Activated naive CD8-positive, alpha-beta T cell treated with anti-CD3 and anti-CD28 coated beads, Interleukin-2, amount 10 ng/mL, durations not matched to agents 7 days and 5 days (primary cell): Measurements from ENCODE around the gene TMTC1. TPM values are rescaled to one million over a fixed set of nuclear protein-coding genes. Genes with fewer than 3 reads are reported as not detected.

Experiments
- ATAC-seq: fragments of 150-1000 bp; cut with Tn5 transposase; one replicate; pipeline ENCODE4 v1.10.0; 2021; ENCODE audit warnings: low read depth, moderate library complexity
- POLR2A ChIA-PET: fragments of 350-600 bp; sonication (Branson Sonifier 250); formaldehyde crosslinking; loops from one replicate; lab custom pipeline; 2021; ENCODE audit warnings: antibody characterized with exemption; lab: Charles Lee
- DNase-seq: peaks from one replicate; pipeline ENCODE4 v3.0.0; 2021
- H3K27ac Mint-ChIP-seq: one replicate; pipeline ENCODE4 v1.8.0; 2022; ENCODE audit warnings: mild to moderate bottlenecking, mixed read lengths
- H3K27me3 Mint-ChIP-seq: one replicate; pipeline ENCODE4 v1.8.0; 2022; ENCODE audit warnings: mild to moderate bottlenecking, moderate library complexity, mixed read lengths
- H3K36me3 Mint-ChIP-seq: one replicate; pipeline ENCODE4 v1.8.0; 2021; ENCODE audit warnings: mild to moderate bottlenecking, mixed read lengths
- H3K4me1 Mint-ChIP-seq: one replicate; pipeline ENCODE4 v1.8.0; 2021; ENCODE audit warnings: mixed read lengths
- H3K4me3 Mint-ChIP-seq: one replicate; pipeline ENCODE4 v1.8.0; 2022; ENCODE audit warnings: mild to moderate bottlenecking, moderate library complexity, mixed read lengths
- H3K9me3 Mint-ChIP-seq: one replicate; pipeline ENCODE4 v1.8.0; 2021; ENCODE audit warnings: mixed read lengths
- total RNA-seq, 2 experiments: library from RNA; stranded (reverse); gene quantifications; one replicate each; pipeline ENCODE4 v1.2.3, GENCODE V29; 2021

Gene TMTC1
- total RNA-seq, 2 experiments from 2014 or later, result not detected

DNA sequence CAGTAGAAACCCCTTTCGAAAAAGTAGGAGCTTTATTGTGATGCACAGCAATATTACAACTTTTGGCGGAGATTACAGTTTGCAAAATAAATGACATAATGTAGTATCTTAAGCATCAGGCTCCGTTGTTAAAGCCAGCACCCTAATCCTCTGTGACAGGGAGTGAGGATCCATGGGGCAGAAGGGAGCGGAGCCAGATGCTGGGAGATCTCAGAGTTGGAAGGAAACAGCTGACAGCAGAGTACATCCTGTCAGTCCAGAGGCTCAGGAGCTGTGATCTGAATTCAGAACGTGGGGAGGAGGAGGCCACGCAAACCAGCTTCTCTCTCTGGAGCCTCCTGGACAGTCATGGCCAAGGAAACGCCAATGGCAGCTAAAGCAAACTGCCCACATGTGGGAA, 55.7 kb downstream of the TMTC1 start:
- Mint-ChIP-seq H3K36me3 (no peaks in the 10 kb centered on the region), H3K4me1 (no peaks in the 10 kb centered on the region), H3K27ac (no peak overlapping the region), H3K27me3 (no peaks in the 10 kb centered on the region), H3K4me3 (no peak overlapping the region), H3K9me3 (no peaks in the 10 kb centered on the region)
- no peak for DNase-seq
- POLR2A ChIA-PET, result no interaction called here
- no peak for ATAC-seq

DNA sequence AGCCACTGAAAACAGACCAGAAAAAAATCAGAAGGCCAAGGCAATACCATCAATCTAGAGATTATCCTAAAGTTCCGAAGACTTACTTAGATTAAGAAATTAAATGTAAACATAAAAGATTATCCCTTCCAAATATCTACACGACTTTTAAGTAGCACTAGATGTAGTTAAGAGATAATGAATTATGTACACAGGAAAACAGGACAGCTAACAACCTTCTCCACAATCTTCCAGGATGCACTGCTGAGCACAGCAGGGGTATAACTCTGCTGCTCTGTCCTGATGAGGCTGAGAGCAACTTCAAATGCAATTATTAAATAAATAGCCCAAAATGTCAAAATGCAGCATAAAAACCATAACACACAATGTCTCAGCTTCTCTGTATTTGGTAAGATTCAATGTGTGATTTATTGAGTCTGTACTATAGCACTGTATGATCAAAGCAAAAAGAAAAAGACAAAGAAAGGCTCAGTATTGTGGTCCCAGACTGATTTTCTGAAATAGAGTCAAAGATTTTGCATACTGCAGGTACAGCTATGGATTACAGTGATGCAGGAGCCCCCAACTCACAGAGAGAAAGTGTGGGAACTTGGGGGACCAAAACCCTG, 56.9 kb downstream of the TMTC1 start:
- POLR2A ChIA-PET, result no interaction called here

DNA sequence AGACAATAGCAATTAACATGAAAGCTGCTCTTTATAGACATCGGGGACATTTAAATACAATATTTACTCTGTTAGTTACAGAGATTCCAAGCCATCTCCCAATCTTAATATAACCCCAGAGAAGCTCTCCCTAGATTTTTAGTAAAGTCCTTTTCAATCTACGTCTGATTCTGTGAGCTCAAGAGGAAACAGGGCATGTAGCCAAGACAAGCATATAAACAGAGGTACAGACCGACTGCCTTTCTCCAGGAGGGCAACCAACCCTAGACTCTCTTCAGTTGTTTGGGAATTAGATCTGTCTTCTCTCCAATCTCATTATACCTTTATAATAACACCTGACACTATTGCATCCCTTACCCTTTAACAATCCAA, 57.4 kb downstream of the TMTC1 start:
- POLR2A ChIA-PET, result no interaction called here
- H3K27me3 Mint-ChIP-seq, result no peaks in the 10 kb centered on the region
- ATAC-seq, result no peak

More for the DNA sequence above, 56.9 kb downstream of the TMTC1 start:
- Mint-ChIP-seq H3K4me1 (no peaks in the 10 kb centered on the region), H3K9me3 (no peaks in the 10 kb centered on the region), H3K27me3 (no peaks in the 10 kb centered on the region), H3K4me3 (no peak overlapping the region), H3K36me3 (no peaks in the 10 kb centered on the region), H3K27ac (no peak overlapping the region)
- no peak for ATAC-seq
- DNase-seq, result no peak

DNA sequence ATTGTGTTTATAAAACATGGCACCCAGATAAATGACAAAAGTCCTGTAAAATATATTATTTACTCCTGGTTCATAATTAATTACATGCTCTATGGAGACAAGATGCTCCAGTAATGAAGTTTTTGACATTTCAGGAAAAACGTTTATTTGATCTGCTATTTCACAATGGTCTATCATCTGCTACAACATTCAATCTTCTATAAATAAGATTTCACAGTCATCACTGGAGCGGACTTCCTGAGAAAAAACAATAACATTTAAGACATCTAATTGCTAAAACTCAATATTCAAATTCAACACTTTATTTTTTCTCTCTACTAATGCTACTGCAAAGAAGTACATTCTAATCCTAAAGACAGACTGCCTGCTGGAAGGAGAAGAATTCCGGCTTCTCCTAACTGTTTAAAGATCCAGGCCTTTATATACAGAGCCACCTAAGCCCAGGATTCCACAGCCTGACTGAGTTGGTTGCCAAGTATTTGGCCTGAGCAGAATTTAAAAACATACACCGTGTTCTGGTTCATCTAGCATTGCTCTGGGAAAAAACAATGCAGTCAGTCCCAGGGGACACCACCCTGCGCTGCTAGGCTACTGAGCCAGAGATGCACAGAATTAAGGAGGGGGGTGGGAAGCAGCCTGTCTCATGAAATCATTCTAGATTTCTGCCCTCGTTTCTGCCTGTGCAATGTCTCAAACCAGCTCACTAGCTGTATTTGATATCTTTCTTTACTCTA, 58.0 kb downstream of the TMTC1 start:
- no peaks in the 10 kb centered on the region for H3K4me1 Mint-ChIP-seq
- no peaks in the 10 kb centered on the region for H3K27me3 Mint-ChIP-seq
- H3K4me3 Mint-ChIP-seq, result no peak overlapping the region
- DNase-seq (no peak), ATAC-seq (no peak)
- POLR2A ChIA-PET, result no interaction called here
- H3K36me3 Mint-ChIP-seq, result no peaks in the 10 kb centered on the region
- H3K9me3 Mint-ChIP-seq, result no peaks in the 10 kb centered on the region
- no peak overlapping the region for H3K27ac Mint-ChIP-seq

More for the DNA sequence above, 57.4 kb downstream of the TMTC1 start:
- Mint-ChIP-seq H3K36me3 (no peaks in the 10 kb centered on the region), H3K9me3 (no peaks in the 10 kb centered on the region), H3K27ac (no peak overlapping the region), H3K4me1 (no peaks in the 10 kb centered on the region), H3K4me3 (no peak overlapping the region)
- no peak for DNase-seq

DNA sequence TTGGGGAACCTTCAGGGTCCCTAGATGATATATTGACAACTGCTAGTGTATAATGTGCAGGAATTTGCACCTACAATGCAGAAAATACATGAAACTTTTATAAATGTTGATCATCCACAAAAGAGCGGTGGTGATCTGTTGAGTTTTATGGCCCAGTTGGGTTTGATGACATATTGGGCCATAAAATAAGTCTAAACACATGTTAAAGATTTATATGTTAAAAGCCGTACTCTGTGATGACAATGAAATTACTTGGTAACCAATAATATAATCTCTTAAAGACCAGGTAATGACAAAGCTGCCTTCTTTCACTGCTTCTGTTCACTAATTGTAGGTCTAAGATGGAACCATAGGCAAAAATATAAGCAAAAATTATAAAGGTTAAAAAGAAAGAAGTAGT, 61.6 kb downstream of the TMTC1 start:
- H3K27me3 Mint-ChIP-seq, result no peaks in the 10 kb centered on the region
- no peaks in the 10 kb centered on the region for H3K4me1 Mint-ChIP-seq
- DNase-seq, result no peak
- no peak overlapping the region for H3K27ac Mint-ChIP-seq
- H3K4me3 Mint-ChIP-seq, result no peak overlapping the region
- H3K36me3 Mint-ChIP-seq, result no peaks in the 10 kb centered on the region
- H3K9me3 Mint-ChIP-seq, result no peaks in the 10 kb centered on the region
- POLR2A ChIA-PET, result no interaction called here
- no peak for ATAC-seq

DNA sequence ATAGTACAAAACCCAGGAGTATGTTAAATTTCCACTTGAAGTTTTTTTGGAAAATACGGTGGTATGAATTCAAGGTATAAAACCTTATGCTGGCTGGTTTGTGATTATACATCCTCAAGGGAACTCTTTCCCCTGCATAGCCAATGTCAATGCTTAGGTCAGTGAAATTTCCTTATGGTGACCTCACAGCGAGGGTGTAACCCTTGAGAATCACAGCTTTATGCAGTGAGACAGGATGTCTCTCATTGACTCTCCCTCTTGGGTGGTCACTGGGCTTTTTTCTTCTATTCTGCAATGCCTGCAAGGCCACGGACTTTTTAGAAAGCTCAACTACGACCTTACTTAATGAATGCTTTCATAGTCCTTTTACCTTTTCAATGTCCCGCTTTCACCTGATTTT, 64.4 kb downstream of the TMTC1 start:
- Mint-ChIP-seq H3K4me1 (no peaks in the 10 kb centered on the region), H3K27me3 (no peaks in the 10 kb centered on the region), H3K27ac (no peak overlapping the region), H3K4me3 (no peak overlapping the region), H3K9me3 (no peaks in the 10 kb centered on the region), H3K36me3 (no peaks in the 10 kb centered on the region)
- POLR2A ChIA-PET, result no interaction called here
- ATAC-seq (no peak), DNase-seq (no peak)

DNA sequence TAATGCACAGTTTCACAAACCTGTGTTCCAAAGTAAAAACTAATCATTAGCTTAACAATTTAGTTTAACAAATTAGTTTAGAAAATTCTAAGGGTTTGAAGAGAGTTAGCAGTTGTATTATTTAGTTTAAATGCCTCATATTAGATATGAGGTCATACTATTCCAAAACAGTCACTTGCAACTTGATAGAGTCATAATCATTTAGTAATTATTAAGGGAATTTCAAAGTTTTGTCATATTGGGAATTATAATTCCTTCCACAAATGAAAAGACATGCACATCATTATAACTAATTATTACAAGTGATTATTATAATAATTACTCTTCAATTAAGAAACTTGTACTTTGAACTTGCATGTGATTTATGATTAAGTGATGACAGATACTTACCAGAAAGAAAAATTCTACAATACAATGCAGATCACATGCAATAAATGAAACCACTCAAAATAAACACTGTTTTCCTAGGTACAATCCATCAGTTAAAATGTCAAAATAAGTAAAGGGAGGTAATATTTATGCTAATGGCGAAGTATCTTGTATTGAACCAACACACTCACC, 66.1 kb downstream of the TMTC1 start:
- no peaks in the 10 kb centered on the region for H3K36me3 Mint-ChIP-seq
- no peaks in the 10 kb centered on the region for H3K4me1 Mint-ChIP-seq
- H3K4me3 Mint-ChIP-seq, result no peak overlapping the region
- ATAC-seq (no peak), DNase-seq (no peak)
- no peaks in the 10 kb centered on the region for H3K27me3 Mint-ChIP-seq
- POLR2A ChIA-PET, result no interaction called here
- no peak overlapping the region for H3K27ac Mint-ChIP-seq
- H3K9me3 Mint-ChIP-seq, result no peaks in the 10 kb centered on the region

DNA sequence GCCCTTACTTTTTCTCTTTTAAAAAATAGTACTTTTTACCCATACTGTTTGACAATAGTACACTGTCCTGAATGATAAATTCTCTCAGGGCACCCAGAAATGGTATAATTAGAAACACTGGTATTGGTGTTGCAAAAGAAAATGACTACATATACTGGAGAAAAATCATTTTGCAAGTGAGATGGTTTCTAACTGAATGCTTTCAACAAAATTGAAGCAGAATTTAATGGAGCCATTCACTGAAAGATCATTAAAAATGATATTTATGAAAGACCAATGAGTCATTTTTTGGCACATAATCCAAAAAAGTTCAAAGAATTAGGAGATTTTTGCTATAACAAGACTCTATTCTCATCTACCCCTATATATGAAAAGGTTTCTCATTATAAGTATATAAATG, 68.8 kb downstream of the TMTC1 start:
- Mint-ChIP-seq H3K27me3 (no peaks in the 10 kb centered on the region), H3K27ac (no peak overlapping the region), H3K4me1 (no peaks in the 10 kb centered on the region), H3K36me3 (no peaks in the 10 kb centered on the region), H3K4me3 (no peak overlapping the region), H3K9me3 (no peaks in the 10 kb centered on the region)
- DNase-seq (no peak), ATAC-seq (no peak)
- POLR2A ChIA-PET, result no interaction called here

DNA sequence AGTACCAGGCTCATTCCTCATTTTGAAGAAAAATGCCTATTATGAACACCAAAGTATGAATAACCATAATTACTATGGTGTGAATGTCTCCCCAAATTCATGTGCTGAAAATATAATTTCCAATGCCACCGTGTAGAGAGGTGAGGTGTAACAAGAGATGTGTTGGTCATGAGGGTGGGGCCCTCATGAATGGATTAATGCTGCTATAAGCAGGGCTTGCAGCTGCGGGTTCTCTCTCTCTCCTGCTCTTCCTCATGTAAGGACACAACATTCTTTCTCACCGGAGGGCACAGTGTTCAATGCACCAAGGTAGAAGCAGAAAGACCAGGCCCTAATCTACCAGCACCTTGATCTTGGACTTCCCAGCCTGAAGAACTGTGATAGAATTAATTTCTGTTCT, 70.0 kb downstream of the TMTC1 start:
- POLR2A ChIA-PET, result no interaction called here
- no peak overlapping the region for H3K27ac Mint-ChIP-seq
- DNase-seq (no peak), ATAC-seq (no peak)
- H3K9me3 Mint-ChIP-seq, result no peaks in the 10 kb centered on the region
- H3K4me3 Mint-ChIP-seq, result no peak overlapping the region
- no peaks in the 10 kb centered on the region for H3K4me1 Mint-ChIP-seq
- H3K36me3 Mint-ChIP-seq, result no peaks in the 10 kb centered on the region
- H3K27me3 Mint-ChIP-seq, result no peaks in the 10 kb centered on the region

DNA sequence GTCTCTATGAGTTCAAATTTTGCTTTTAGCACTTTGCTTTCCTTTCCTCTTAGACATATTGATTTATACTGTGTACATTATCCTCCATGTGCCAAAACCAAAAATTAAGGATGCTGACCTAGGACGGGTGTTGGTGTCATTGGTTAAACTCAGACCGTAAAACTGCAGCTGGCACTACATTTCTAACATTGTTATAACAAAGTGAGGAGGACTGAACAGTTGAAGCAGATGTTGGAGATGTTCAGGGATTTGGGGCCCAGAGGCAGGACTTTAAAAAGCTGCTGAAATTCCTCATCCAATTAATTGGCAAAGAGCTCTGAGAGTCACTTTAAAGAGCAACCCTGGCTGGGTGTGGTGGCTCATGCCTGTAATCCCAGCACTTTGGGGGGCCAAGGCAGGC, 72.4 kb downstream of the TMTC1 start:
- H3K36me3 Mint-ChIP-seq, result no peaks in the 10 kb centered on the region
- DNase-seq (no peak), ATAC-seq (no peak)
- H3K9me3 Mint-ChIP-seq, result no peaks in the 10 kb centered on the region
- H3K4me1 Mint-ChIP-seq, result no peaks in the 10 kb centered on the region
- POLR2A ChIA-PET, result no interaction called here
- no peak overlapping the region for H3K27ac Mint-ChIP-seq
- no peaks in the 10 kb centered on the region for H3K27me3 Mint-ChIP-seq
- H3K4me3 Mint-ChIP-seq, result no peak overlapping the region

DNA sequence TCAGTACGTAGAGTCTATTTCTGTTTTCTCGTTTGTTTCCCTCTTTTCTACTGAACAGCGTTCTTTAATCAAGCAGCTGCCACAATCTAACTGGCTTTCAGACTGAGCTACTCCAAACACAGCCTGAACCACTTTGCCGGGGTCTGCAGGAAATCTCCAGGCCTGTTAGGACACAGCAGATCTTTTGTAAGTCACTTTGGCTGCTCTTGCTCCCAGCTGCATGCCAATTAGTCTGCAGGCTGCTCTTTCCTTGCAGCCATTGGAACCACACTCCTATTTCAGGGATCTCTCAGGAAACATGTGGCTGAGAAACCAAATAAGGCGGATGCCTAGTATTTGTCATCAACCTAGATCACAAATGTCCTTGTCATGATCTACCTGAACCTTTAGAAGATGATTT, 73.6 kb downstream of the TMTC1 start:
- DNase-seq, result no peak
- no peak overlapping the region for H3K27ac Mint-ChIP-seq
- H3K4me1 Mint-ChIP-seq, result no peaks in the 10 kb centered on the region
- POLR2A ChIA-PET, result no interaction called here
- no peak overlapping the region for H3K4me3 Mint-ChIP-seq
- no peaks in the 10 kb centered on the region for H3K27me3 Mint-ChIP-seq
- H3K36me3 Mint-ChIP-seq, result no peaks in the 10 kb centered on the region
- ATAC-seq, result no peak
- H3K9me3 Mint-ChIP-seq, result no peaks in the 10 kb centered on the region

DNA sequence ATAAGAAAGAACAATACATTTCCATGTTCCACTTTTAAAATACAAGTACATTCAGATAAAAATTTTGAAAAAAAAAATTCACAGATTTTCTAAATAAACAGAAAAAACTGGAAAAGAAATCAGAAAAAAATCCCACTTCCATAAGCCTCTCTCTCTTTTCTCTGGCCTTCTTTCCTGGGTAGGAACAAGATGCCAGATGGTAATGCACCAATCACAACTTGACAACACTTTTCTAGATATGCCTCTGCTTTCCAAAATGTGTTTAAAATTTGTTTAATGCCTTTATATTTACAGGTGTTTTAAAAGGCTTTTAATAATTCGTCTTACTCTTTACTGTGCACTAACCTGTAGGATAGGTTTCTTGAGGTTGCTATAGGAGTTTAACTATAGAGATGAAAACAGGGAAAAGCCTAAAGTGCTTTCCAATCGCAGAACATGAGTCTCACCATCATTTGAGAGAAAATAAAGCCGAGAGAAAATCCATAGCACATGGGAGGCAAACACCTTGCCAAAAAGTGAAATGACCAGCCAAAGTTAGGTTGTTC, 74.2 kb downstream of the TMTC1 start:
- Mint-ChIP-seq H3K27me3 (no peaks in the 10 kb centered on the region), H3K36me3 (no peaks in the 10 kb centered on the region), H3K27ac (no peak overlapping the region), H3K4me3 (no peak overlapping the region), H3K4me1 (no peaks in the 10 kb centered on the region), H3K9me3 (no peaks in the 10 kb centered on the region)
- POLR2A ChIA-PET, result no interaction called here
- no peak for ATAC-seq
- DNase-seq, result no peak

DNA sequence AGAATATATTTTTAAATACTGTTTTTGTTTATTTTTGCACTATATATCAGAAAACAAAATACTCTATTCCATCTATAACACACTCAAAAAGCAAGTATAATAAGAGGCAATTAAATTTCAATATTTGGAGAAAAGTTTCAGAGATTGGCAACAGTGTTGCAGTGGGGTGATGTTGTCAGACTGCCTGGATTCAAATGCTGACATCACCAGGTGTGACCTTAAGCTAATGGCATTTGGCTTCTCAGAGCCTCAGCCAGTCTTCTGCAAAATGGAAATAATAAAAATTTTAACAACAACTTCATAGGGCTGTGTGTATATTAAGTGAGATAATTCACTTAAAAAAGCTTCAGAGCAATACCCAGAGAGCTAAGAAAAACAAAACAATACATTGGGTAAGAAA, 74.7 kb downstream of the TMTC1 start:
- H3K4me3 Mint-ChIP-seq, result no peak overlapping the region
- H3K4me1 Mint-ChIP-seq, result no peaks in the 10 kb centered on the region
- DNase-seq (no peak), ATAC-seq (no peak)
- no peaks in the 10 kb centered on the region for H3K27me3 Mint-ChIP-seq
- no peaks in the 10 kb centered on the region for H3K36me3 Mint-ChIP-seq
- POLR2A ChIA-PET, result no interaction called here
- H3K9me3 Mint-ChIP-seq, result no peaks in the 10 kb centered on the region
- H3K27ac Mint-ChIP-seq, result no peak overlapping the region

DNA sequence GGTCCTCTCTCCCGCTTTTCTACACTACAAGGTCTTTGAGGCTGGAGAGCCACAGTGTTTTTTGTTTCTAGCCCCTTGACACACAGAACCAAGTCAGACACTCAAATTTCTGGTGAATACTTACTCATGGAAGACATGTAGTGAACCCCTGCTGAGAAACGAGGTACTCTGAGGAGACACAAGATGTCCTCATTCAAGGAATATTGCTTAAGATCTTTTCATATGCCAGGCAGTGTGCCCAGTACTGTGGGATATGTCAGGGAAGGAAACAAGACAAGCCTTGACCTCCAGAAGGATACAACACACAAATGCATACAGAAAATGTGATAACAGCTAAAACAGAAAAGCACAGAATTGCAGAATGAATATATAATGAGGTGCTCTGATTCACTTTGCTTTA, 75.9 kb downstream of the TMTC1 start:
- no peak overlapping the region for H3K27ac Mint-ChIP-seq
- H3K27me3 Mint-ChIP-seq, result no peaks in the 10 kb centered on the region
- H3K4me1 Mint-ChIP-seq, result no peaks in the 10 kb centered on the region
- H3K4me3 Mint-ChIP-seq, result no peak overlapping the region
- POLR2A ChIA-PET, result no interaction called here
- no peaks in the 10 kb centered on the region for H3K9me3 Mint-ChIP-seq
- DNase-seq (no peak), ATAC-seq (no peak)
- H3K36me3 Mint-ChIP-seq, result no peaks in the 10 kb centered on the region
